NT2/D1 (cell line): ENCODE data around the gene ABHD4.
"Not testable (repeated sequence)": the region's sequence is repeated elsewhere in the genome, so short reads cannot be mapped to it uniquely, and the experiment has no call there.

Experiments
- DNase-seq: peaks from one replicate; pipeline ENCODE4 v3.0.0-alpha.2; 2011; ENCODE audit warnings: low read depth, low spot score
- H3K27me3 ChIP-seq: 2 replicates; pipeline ENCODE4 v1.6.0; 2011; ENCODE audit warnings: mild to moderate bottlenecking; ENCODE audit not compliant: insufficient read length, insufficient read depth
- H3K36me3 ChIP-seq: 2 replicates; pipeline ENCODE4 v1.6.1; 2011; ENCODE audit warnings: mild to moderate bottlenecking, low read length, mixed read lengths; ENCODE audit not compliant: insufficient read depth, insufficient read length
- H3K4me1 ChIP-seq: 2 replicates; pipeline ENCODE4 v1.5.1; 2011; ENCODE audit not compliant: insufficient read depth, insufficient read length
- H3K4me3 ChIP-seq: 2 replicates; pipeline ENCODE4 v1.5.1; 2011; ENCODE audit warnings: low read depth; ENCODE audit not compliant: insufficient read length
- H3K9ac ChIP-seq: 2 replicates; pipeline ENCODE4 v1.6.0; 2011; ENCODE audit warnings: low read depth; ENCODE audit not compliant: insufficient read length
- H3K9me3 ChIP-seq: 2 replicates; pipeline ENCODE4 v1.5.1; 2011; ENCODE audit warnings: mild to moderate bottlenecking, low read length; ENCODE audit not compliant: insufficient read depth
- SUZ12 ChIP-seq: IDR thresholded peaks from 2 replicates; pipeline ENCODE4 v1.6.1; 2011; ENCODE audit not compliant: insufficient read length, insufficient read depth; ENCODE audit errors: extremely low read depth
- YY1 ChIP-seq: IDR thresholded peaks from 2 replicates; pipeline ENCODE4 v1.6.1; 2011; ENCODE audit not compliant: insufficient read length, insufficient read depth
- ZNF274 ChIP-seq: IDR thresholded peaks from 2 replicates; pipeline ENCODE4 v1.6.1; 2011; ENCODE audit warnings: mild to moderate bottlenecking, low read depth, low read length

The ABHD4 gene

DNA sequence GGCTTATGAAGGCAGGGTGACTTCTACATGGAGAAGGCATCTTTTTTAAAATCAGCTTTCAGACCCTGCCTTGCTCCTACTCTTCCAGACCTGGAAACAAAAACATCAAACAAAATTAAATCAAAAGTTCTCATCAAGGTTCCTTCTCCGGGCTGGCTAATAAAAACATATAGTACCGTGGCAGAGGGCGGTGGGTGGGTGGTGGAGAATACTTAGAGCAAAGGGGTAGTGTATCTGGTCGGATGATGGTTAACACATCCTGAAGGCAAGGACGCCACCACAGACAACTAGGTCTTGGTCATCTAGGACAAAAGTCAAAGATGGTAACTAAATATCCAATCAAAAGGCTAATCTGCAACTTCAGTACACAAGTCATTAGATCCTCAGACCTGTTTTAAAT lies 10.9 kb upstream of the ABHD4 start:
- H3K9me3 ChIP-seq: no peaks in the 10 kb centered on the region
- no peaks in the 10 kb centered on the region for H3K4me1 ChIP-seq
- no peak overlapping the region for H3K4me3 ChIP-seq
- peaks cover 24% of the 10 kb centered on the region for H3K36me3 ChIP-seq
- no peaks in the 10 kb centered on the region for H3K27me3 ChIP-seq
- no peak for DNase-seq
- TF ChIP-seq YY1: no peak
- TF ChIP-seq SUZ12: no peak
- H3K9ac ChIP-seq: no peak overlapping the region

GRCh38 chr14:22587677-22588422 lies 10.2 kb upstream of the ABHD4 start:
- H3K36me3 ChIP-seq: peaks cover 24% of the 10 kb centered on the region

DNA sequence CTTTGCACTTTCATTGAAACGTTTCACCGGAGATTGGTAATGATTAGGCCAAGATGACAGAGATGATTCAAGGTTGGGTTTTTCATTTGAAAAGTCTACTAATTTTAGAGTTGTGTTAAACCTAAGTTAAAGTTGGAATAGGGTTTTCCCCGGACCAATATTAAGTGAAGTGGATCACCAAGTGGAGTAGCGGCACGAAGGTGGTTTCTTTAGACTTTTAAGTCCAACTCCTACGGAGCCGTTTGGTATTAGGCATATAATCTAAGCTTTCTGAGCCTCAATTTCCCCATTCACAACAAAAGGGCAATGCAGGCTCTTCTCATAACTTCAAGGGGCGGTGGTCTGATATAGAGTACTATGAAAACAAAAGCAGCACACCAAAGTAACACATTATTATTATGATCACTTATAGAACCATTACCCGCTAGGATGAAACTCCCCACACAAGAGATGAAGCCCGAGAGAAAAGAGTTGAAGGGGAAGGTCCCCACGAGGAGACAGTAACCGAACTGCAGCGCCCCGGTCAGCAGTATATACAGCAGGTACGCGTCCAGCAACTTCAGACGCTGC lies 9.5 kb upstream of the ABHD4 start:
- Histone ChIP-seq H3K4me1 (no peaks in the 10 kb centered on the region), H3K9me3 (no peaks in the 10 kb centered on the region), H3K9ac (peak overlapping the region; percentile 92), H3K36me3 (peaks cover 24% of the 10 kb centered on the region), H3K27me3 (no peaks in the 10 kb centered on the region), H3K4me3 (peak overlapping the region; percentile 94)
- TF ChIP-seq SUZ12 (no peak), ZNF274 (no peak), YY1 (no peak)
- no peak for DNase-seq

More at GRCh38 chr14:22587677-22588422, 10.2 kb upstream of the ABHD4 start:
- not testable (repeated sequence) for DNase-seq, H3K9me3 ChIP-seq, H3K27me3 ChIP-seq, H3K4me1 ChIP-seq
- H3K4me3 ChIP-seq: peak overlapping the region; percentile 94
- H3K9ac ChIP-seq: peak overlapping the region; percentile 92

GRCh38 chr14:22589096-22589839 lies 8.8 kb upstream of the ABHD4 start, which contains the start of gene DAD1:
DAD1 (minus strand) TSS chr14:22589224; CDS start chr14:22589157, 67 bp downstream.
- Histone ChIP-seq H3K27me3 (no peaks in the 10 kb centered on the region), H3K4me3 (peak within 1 kb of the TSS; percentile 94), H3K4me1 (no peaks in the 10 kb centered on the region), H3K9me3 (no peaks in the 10 kb centered on the region), H3K9ac (peak within 1 kb of the TSS; percentile 92), H3K36me3 (peaks cover 23% of the 10 kb centered on the region)
- TF ChIP-seq SUZ12: no peak
- TF ChIP-seq YY1: no peak
- TF ChIP-seq ZNF274: no peak
- DNase-seq: peak; percentile 94

- H3K9me3 ChIP-seq: no peaks in the 10 kb centered on the region
- TF ChIP-seq SUZ12 (no peak), YY1 (no peak), ZNF274 (no peak)
Observed at GRCh38 chr14:22593189-22593588, 4.9 kb upstream of the ABHD4 start.

GRCh38 chr14:22593601-22594000 lies 4.5 kb upstream of the ABHD4 start:
- no peaks in the 10 kb centered on the region for H3K27me3 ChIP-seq
- DNase-seq: no peak
- H3K4me3 ChIP-seq: no peak overlapping the region
- no peaks in the 10 kb centered on the region for H3K36me3 ChIP-seq
- TF ChIP-seq YY1 (no peak), SUZ12 (no peak), ZNF274 (no peak)
- H3K4me1 ChIP-seq: peaks cover 2% of the 10 kb centered on the region
- H3K9ac ChIP-seq: no peak overlapping the region
- no peaks in the 10 kb centered on the region for H3K9me3 ChIP-seq

More at GRCh38 chr14:22593189-22593588, 4.9 kb upstream of the ABHD4 start:
- no peaks in the 10 kb centered on the region for H3K27me3 ChIP-seq
- DNase-seq: no peak
- no peaks in the 10 kb centered on the region for H3K36me3 ChIP-seq
- no peak overlapping the region for H3K4me3 ChIP-seq
- H3K9ac ChIP-seq: no peak overlapping the region
- H3K4me1 ChIP-seq: peaks cover 2% of the 10 kb centered on the region

DNA sequence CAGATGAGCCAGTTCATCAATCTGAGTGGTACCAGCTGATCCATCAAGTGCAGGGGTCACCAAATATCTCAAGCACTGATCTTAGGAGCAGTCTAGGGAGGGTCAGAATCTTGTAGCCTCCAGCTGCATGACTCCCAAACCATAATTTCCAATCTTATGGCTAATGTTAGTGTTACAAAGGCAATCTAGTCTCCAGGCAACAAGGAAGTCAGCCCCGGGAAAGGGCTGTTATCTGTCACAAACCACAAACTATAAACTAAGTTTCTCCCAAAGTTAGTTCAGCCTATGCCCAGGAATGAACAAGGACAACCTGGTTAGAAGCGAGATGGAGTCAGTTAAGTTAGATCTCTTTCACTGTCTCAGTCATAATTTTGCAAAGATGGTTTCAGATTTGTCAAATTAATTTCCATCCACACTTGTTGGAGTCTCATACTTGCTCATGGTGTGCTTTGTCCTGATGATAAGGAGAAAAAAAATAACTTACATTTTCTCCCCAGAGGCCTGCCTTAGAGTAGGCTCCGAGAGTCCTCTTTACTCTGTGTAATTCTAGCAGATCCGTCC lies 3.9 kb upstream of the ABHD4 start:
- no peak overlapping the region for H3K4me3 ChIP-seq
- no peak for TF ChIP-seq ZNF274
- TF ChIP-seq YY1: no peak
- no peak for TF ChIP-seq SUZ12
- peaks cover 2% of the 10 kb centered on the region for H3K4me1 ChIP-seq
- H3K9me3 ChIP-seq: no peaks in the 10 kb centered on the region
- DNase-seq: no peak
- no peaks in the 10 kb centered on the region for H3K36me3 ChIP-seq
- no peaks in the 10 kb centered on the region for H3K27me3 ChIP-seq
- H3K9ac ChIP-seq: no peak overlapping the region
